SKM-1 treated with dmso at 0.1 percent for 144 hours (cell line): ENCODE results near the gene ANTXRL.
"Not testable (repeated sequence)": the region's sequence is repeated elsewhere in the genome, so short reads cannot be mapped to it uniquely, and the experiment has no call there.

Experiments used
- DNase-seq: peaks from one replicate; lab custom pipeline; 2025; ENCODE audit not compliant: unreplicated experiment; lab: John Stamatoyannopoulos, UW

ANTXRL gene

GRCh38 chr10:46286991-46287693 lies at the start of gene ANTXRL:
Gene ANTXRL, plus strand, starts transcription at chr10:46286997. Its CDS starts 266 bp downstream, at chr10:46287263.
- DNase-seq: no peak

GRCh38 chr10:46237815-46238510 lies 48.8 kb upstream of the ANTXRL start:
- DNase-seq: no peak

- no peak for DNase-seq
Measured at GRCh38 chr10:46239247-46239646, 47.5 kb upstream of the ANTXRL start.

GRCh38 chr10:46239993-46240683 lies 46.7 kb upstream of the ANTXRL start:
- no peak for DNase-seq

- DNase-seq: no peak
Measured at GRCh38 chr10:46240684-46241565, 45.9 kb upstream of the ANTXRL start.

- no peak for DNase-seq
Measured at GRCh38 chr10:46245381-46245900, 41.4 kb upstream of the ANTXRL start.

GRCh38 chr10:46246400-46247180 lies 40.2 kb upstream of the ANTXRL start:
- not testable (repeated sequence) for DNase-seq

GRCh38 chr10:46247181-46247475 lies 39.7 kb upstream of the ANTXRL start:
- no peak for DNase-seq

- no peak for DNase-seq
Measured at GRCh38 chr10:46247808-46248569, 38.8 kb upstream of the ANTXRL start.

GRCh38 chr10:46248651-46249146 lies 38.1 kb upstream of the ANTXRL start:
- DNase-seq: no peak

- not testable (repeated sequence) for DNase-seq
Measured at GRCh38 chr10:46249617-46250344, 37.0 kb upstream of the ANTXRL start.

GRCh38 chr10:46250481-46250880 lies 36.3 kb upstream of the ANTXRL start:
- no peak for DNase-seq

- no peak for DNase-seq
Measured at GRCh38 chr10:46250898-46251856, 35.6 kb upstream of the ANTXRL start.

GRCh38 chr10:46251857-46252847 lies 34.6 kb upstream of the ANTXRL start:
- no peak for DNase-seq

- no peak for DNase-seq
Measured at GRCh38 chr10:46253076-46254006, 33.5 kb upstream of the ANTXRL start.
